Cardiac ventricle fibroblast (primary cell): ENCODE measurements around the gene TRPC4. TPM values are rescaled to one million over a fixed set of nuclear protein-coding genes. Genes with fewer than 3 reads are reported as not detected.

Experiments
- total RNA-seq: library from RNA; depleted of rRNA; stranded (reverse); fragments of >200 nt; gene quantifications from 2 replicates; pipeline ENCODE4 v1.2.3, GENCODE V29; 2015

The TRPC4 gene
- total RNA-seq: 0.10 and 0.44 TPM in 2 replicates

DNA sequence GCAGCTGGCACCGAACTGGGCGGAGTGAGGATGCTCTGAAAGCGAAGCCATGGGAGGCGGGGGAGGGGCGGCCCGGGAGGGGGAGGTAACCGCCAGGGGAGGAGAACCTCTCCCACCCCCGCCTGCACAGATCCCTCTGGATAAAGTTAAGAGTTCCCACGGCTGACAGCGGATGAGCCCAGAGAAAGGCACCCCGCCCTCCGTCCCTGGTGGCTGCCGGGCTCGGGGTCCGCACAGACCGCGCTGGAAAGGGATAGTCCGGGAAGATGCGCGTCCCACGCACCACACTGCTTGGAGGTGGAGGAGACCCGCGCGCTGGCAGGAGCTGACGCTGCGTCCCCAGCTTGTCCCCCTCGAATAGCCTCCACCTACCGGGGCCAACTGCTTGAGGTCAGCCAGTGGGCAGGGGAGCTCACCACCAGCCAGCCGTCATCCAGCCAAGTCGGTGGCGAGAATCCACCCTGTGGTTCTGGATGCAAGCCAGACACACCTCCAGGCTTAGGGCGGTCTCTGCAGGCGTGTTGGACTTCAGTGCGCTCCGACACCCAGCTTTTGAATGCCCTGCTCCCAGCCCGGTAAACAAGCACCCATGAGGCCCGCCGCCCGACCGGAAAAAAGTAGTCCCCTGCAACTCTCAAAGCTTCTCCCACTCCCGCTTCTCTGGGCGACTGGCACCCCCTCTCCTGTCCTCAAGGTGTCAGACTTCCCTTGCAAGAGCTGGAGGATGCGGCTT lies at the start of gene TRPC4:
Gene TRPC4, minus strand, starts transcription at position 17 of the 733 bp plus-strand sequence. CDS start 86,439 bp downstream, outside the sequence.

DNA sequence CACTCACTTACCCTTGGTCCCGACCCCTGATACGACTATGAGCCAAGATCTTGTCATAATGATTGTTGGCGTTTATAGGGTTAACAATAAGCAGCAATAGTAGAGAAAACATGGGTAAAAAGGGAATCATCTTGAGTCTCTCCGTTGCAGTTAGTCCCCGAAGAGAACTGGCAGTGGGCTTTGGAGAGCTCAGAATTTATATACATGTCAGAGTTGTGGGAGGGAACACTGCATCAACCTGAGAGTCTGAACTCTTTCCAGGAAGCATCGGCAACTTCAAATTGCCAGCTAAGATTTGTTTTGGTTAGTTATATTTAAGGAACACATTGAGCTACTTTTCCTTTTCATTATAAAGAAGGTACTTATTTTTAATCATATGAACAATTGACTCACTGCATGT lies 271.0 kb downstream of the TRPC4 start, which contains the start of gene POSTN:
Gene POSTN, minus strand, starts transcription at position 172 of the 400 bp plus-strand sequence. Its CDS starts 42 bp downstream, at position 130.

